ENCODE data around the gene RBP3. TPM values are rescaled to one million over a fixed set of nuclear protein-coding genes. Genes with fewer than 3 reads are reported as not detected.

RBP3 gene
- total RNA-seq, 4 donors from 2014 or later = not detected

GRCh38 chr10:47320812-47321211 is 27.4 kb upstream of the RBP3 start:
- TF ChIP-seq CTCF (IDR thresholded peaks at IDR 0.05) (no peak), POLR2A (IDR thresholded peaks at IDR 0.05) (no peak)
- DNase-seq (ENCODE audit: low spot score in 2 of 2) = peak in 1 of 2 donors; percentile 66
- 73 to 83% methylated on average over 6 of the region's 6 CpGs for WGBS, 2 donors
- intact Hi-C loops (cut with DNase I; ENCODE audit: low total_unique reads) = no loop called here
- H3K4me3 ChIP-seq (ENCODE audit: low read depth, poor library complexity, severe bottlenecking) = no peak overlapping the region

- 85 to 91% methylated on average over 8 of the region's 8 CpGs for WGBS, 2 donors
- no peak overlapping the region for H3K4me3 ChIP-seq (ENCODE audit: low read depth, poor library complexity, severe bottlenecking)
- DNase-seq (ENCODE audit: low spot score in 2 of 2) = peak in 1 of 2 donors; percentile 58
- intact Hi-C loops (cut with DNase I; ENCODE audit: low total_unique reads) = no loop called here
- TF ChIP-seq CTCF (IDR thresholded peaks at IDR 0.05) (no peak), POLR2A (IDR thresholded peaks at IDR 0.05) (no peak)
Observed at GRCh38 chr10:47321521-47322195, 26.5 kb upstream of the RBP3 start.

GRCh38 chr10:47322300-47323061 is 25.7 kb upstream of the RBP3 start, which contains the start of gene GDF2:
Gene GDF2 (plus strand): TSS chr10:47322454. CDS start chr10:47322669, 215 bp downstream.
- TF ChIP-seq CTCF (IDR thresholded peaks at IDR 0.05) = no peak
- TF ChIP-seq POLR2A (IDR thresholded peaks at IDR 0.05) = no peak
- 91 to 93% methylated on average over 34 to 35 of the region's 35 CpGs for WGBS, 2 donors
- peak in 1 of 2 donors; percentile 83 for DNase-seq (ENCODE audit: low spot score in 2 of 2)
- H3K4me3 ChIP-seq (ENCODE audit: low read depth, poor library complexity, severe bottlenecking) = no peak within 1 kb of the TSS
- intact Hi-C loops (cut with DNase I; ENCODE audit: low total_unique reads) = no loop called here

GRCh38 chr10:47323087-47323486 is 25.1 kb upstream of the RBP3 start:
- H3K4me3 ChIP-seq (ENCODE audit: low read depth, poor library complexity, severe bottlenecking) = no peak overlapping the region
- TF ChIP-seq CTCF (IDR thresholded peaks at IDR 0.05) (no peak), POLR2A (IDR thresholded peaks at IDR 0.05) (no peak)
- 76 to 83% methylated on average over 1 of the region's 1 CpG for WGBS, 2 donors
- intact Hi-C loops (cut with DNase I; ENCODE audit: low total_unique reads) = no loop called here
- DNase-seq (ENCODE audit: low spot score in 2 of 2) = peak in 1 of 2 donors; percentile 15

- peak in 1 of 2 donors; percentile 60 for DNase-seq (ENCODE audit: low spot score in 2 of 2)
- WGBS, 2 donors = 50 to 68% methylated on average over 5 of the region's 5 CpGs
- intact Hi-C loops (cut with DNase I; ENCODE audit: low total_unique reads) = no loop called here
- H3K4me3 ChIP-seq (ENCODE audit: low read depth, poor library complexity, severe bottlenecking) = no peak overlapping the region
- no peak for TF ChIP-seq CTCF (IDR thresholded peaks at IDR 0.05)
- TF ChIP-seq POLR2A (IDR thresholded peaks at IDR 0.05) = no peak
Observed at GRCh38 chr10:47323636-47324296, 24.4 kb upstream of the RBP3 start.
